ENCODE data around the gene NPLOC4. TPM values are rescaled to one million over a fixed set of nuclear protein-coding genes. Genes with fewer than 3 reads are reported as not detected.

NPLOC4 gene
- total and polyA plus RNA-seq, 2 of the 8 experiments (the other 6 are each of a cell fraction or from before 2014, with no cell fraction given): 70.7 to 92.7 TPM

- Histone ChIP-seq H3K14ac (ENCODE audit: insufficient read length) (no peak overlapping the region), H2BK5ac (ENCODE audit: low read depth, low read length) (no peak overlapping the region), H3K27me3 (replicated peaks in 1 of 4; ENCODE audit: control insufficient read depth in 3 of 4, extremely low read depth in 1 of 4, insufficient read depth in 3 of 4, low read length in 3 of 4) (no peaks in the 10 kb centered on the region), H3K4ac (replicated peaks; ENCODE audit: insufficient read length, low read depth, low read length) (no peak overlapping the region), H4K5ac (ENCODE audit: insufficient read length, low read depth, low read length) (no peak overlapping the region), H2BK12ac (ENCODE audit: low read depth, low read length) (no peak overlapping the region), H3K9me3 (ENCODE audit: insufficient read depth in 2 of 2, low read depth in 1 of 2, low read length in 1 of 2) (no peaks in the 10 kb centered on the region; a peak in 1 of 4 replicates), H3K36me3 (ENCODE audit: control insufficient read depth in 2 of 4, insufficient read depth in 4 of 4, low read length in 3 of 4) (peaks cover 12 to 49% (median 31%) of the 10 kb centered on the region in 4 experiments; a peak in 7 of 8 replicates), H3K56ac (replicated peaks; ENCODE audit: insufficient read length, low read depth, low read length) (no peak overlapping the region), H2BK120ac (replicated peaks; ENCODE audit: low read depth, low read length) (no peak overlapping the region), H3K23ac (ENCODE audit: insufficient read length) (no peak overlapping the region), H3K79me1 (ENCODE audit: low read depth, low read length) (peaks cover 15% of the 10 kb centered on the region), H3K4me3 (ENCODE audit: extremely low read depth in 1 of 4, insufficient read depth in 2 of 4, low read depth in 3 of 4, low read length in 4 of 4) (no peak overlapping the region), H4K8ac (ENCODE audit: extremely low read depth, insufficient read depth, low read length) (no peak overlapping the region), H3K4me2 (ENCODE audit: insufficient read depth in 1 of 2, low read depth in 2 of 2, low read length in 2 of 2) (no peak overlapping the region), H2AK5ac (ENCODE audit: low read depth, low read length) (no peak overlapping the region), H3K23me2 (ENCODE audit: low read depth, low read length) (no peaks in the 10 kb centered on the region), H2AFZ (ENCODE audit: low read length) (no peak overlapping the region), H3K18ac (ENCODE audit: extremely low read depth, low read length) (no peak overlapping the region), H4K20me1 (replicated peaks in 1 of 2; ENCODE audit: control insufficient read depth in 1 of 2, insufficient read depth in 2 of 2, low read length in 2 of 2) (peaks cover 4 to 21% of the 10 kb centered on the region in 2 experiments), H3K4me1 (replicated peaks in 1 of 4; ENCODE audit: control insufficient read depth in 3 of 4, insufficient read depth in 4 of 4, low read length in 3 of 4) (no peaks in the 10 kb centered on the region), H2BK15ac (ENCODE audit: low read length) (no peak overlapping the region), H4K91ac (replicated peaks; ENCODE audit: insufficient read length, low read length) (no peak overlapping the region), H2BK20ac (ENCODE audit: low read length) (no peak overlapping the region), H3K9ac (replicated peaks in 1 of 4; ENCODE audit: extremely low read depth in 1 of 4, low read depth in 3 of 4, low read length in 3 of 4) (no peak overlapping the region), H3K27ac (ENCODE audit: low read depth, low read length) (no peak overlapping the region), H3K79me2 (ENCODE audit: control insufficient read depth in 1 of 2, insufficient read depth in 2 of 2, low read length in 2 of 2) (peaks cover 4 to 34% of the 10 kb centered on the region in 2 experiments; a peak in 3 of 4 replicates)
- 81% methylated on average over 16 of the region's 16 CpGs; no CpG with 5 or more reads in 1 of the 2 experiments for WGBS, 2 experiments (ENCODE audit: extremely low coverage in 1 of 2, insufficient coverage in 1 of 2, insufficient read length in 1 of 2, insufficient replicate concordance in 2 of 2, low coverage in 1 of 2, low lambda C conversion rate in 2 of 2, missing lambda C conversion rate in 1 of 2)
- POLR2A ChIA-PET (ENCODE audit: partially characterized antibody): no interaction called here
- FAIRE-seq (no peak), DNase-seq (ENCODE audit: low read depth in 1 of 2, low spot score in 2 of 2) (no peak)
- CTCF ChIA-PET (ENCODE audit: partially characterized antibody): interaction anchor here (3.2 kb wide), 1 partner anchor 11 kb away, joined by 22 read pairs; no protein-coding TSS in a partner anchor
- TF ChIP-seq RFX5 (IDR thresholded peaks at IDR 0.05; ENCODE audit: borderline replicate concordance, low read depth, low read length) (no peak), SP4 (IDR thresholded peaks at IDR 0.05; ENCODE audit: low read length) (no peak), GABPA (IDR thresholded peaks at IDR 0.05; ENCODE audit: borderline replicate concordance, insufficient read depth, low read length) (no peak), TBP (IDR thresholded peaks at IDR 0.05; ENCODE audit: low read depth, low read length) (no peak), EGR1 (IDR thresholded peaks at IDR 0.05; ENCODE audit: borderline replicate concordance, low read depth, low read length) (no peak), POLR2A (IDR thresholded peaks at IDR 0.05; ENCODE audit: control extremely low read depth in 1 of 2, low read depth in 2 of 2, low read length in 2 of 2) (no peak), HDAC2 (IDR thresholded peaks at IDR 0.05; ENCODE audit: borderline replicate concordance in 1 of 2, low read depth in 2 of 2, low read length in 2 of 2) (no peak), SP1 (IDR thresholded peaks at IDR 0.05; ENCODE audit: low read depth, low read length) (no peak), POU5F1 (IDR thresholded peaks at IDR 0.05; ENCODE audit: low read depth, low read length) (no peak), KDM1A (IDR thresholded peaks at IDR 0.05; ENCODE audit: borderline replicate concordance, low read length) (no peak), POLR2AphosphoS5 (IDR thresholded peaks at IDR 0.05; ENCODE audit: low read depth, low read length) (no peak), RBBP5 (IDR thresholded peaks at IDR 0.05; ENCODE audit: borderline replicate concordance, low read depth, low read length) (no peak), RNF2 (IDR thresholded peaks at IDR 0.05; ENCODE audit: borderline replicate concordance, low read depth, low read length, missing control alignments, poor library complexity, severe bottlenecking) (no peak)
Measured at GRCh38 chr17:81612172-81612970, 24.5 kb downstream of the NPLOC4 start.

Data from H1 (cell line).